ENCODE measurements around the gene PRELP. TPM values are rescaled to one million over a fixed set of nuclear protein-coding genes. Genes with fewer than 3 reads are reported as not detected.

Gene PRELP
- total and polyA plus RNA-seq, 2 donors (not counting 1 experiment from before 2014, with no cell fraction given) = not detected

DNA sequence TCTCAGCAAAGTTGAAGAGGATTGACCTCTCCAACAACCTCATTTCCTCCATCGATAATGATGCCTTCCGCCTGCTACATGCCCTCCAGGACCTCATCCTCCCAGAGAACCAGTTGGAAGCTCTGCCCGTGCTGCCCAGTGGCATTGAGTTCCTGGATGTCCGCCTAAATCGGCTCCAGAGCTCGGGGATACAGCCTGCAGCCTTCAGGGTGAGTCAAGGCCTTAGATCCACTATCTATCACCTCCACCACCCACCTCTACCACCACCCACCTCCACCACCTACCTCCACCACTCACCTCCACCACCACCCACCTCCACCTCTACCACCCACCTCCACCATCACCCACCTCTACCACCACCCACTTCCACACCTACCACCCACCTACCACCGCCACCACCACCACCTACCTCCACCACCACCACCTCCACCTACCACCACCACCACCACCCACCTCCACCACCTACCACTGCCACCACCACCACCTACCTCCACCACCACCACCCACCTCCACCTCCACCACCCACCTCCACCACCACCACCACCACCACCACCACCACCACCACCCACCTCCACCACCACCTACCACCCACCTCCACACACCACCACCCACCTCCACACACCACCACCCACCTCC, 24.2 kb downstream of the PRELP start:
- DNase-seq (no peak), ATAC-seq (ENCODE audit: low read depth) (no peak)
- Histone ChIP-seq H4K20me1 (ENCODE audit: control insufficient read depth, insufficient read depth, low read length, poor library complexity, severe bottlenecking) (no peaks in the 10 kb centered on the region), H3K4me3 (ENCODE audit: control extremely low read depth in 1 of 5, extremely low read depth in 1 of 5, insufficient read depth in 1 of 5, low read depth in 2 of 5, low read length in 4 of 5) (no peak overlapping the region), H3K27ac (ENCODE audit: low read length in 2 of 2) (no peak overlapping the region), H2AFZ (ENCODE audit: insufficient read depth, low read depth, low read length, poor library complexity, severe bottlenecking) (no peak overlapping the region), H3K9me3 (ENCODE audit: control extremely low read depth in 1 of 3, control insufficient read depth in 2 of 3, insufficient read depth in 1 of 3, low read length in 2 of 3) (no peaks in the 10 kb centered on the region), H3K27me3 (replicated peaks in 1 of 4; ENCODE audit: control extremely low read depth in 1 of 4, control insufficient read depth in 3 of 4, insufficient read depth in 4 of 4, low read length in 3 of 4) (peaks cover 0 to 7% (median 0%) of the 10 kb centered on the region in 4 experiments), H3K9ac (ENCODE audit: low read length) (no peak overlapping the region), H3K4me2 (replicated peaks; ENCODE audit: low read depth, low read length, poor library complexity, severe bottlenecking) (no peak overlapping the region), H3K4me1 (ENCODE audit: control insufficient read depth in 2 of 2, insufficient read depth in 2 of 2, low read length in 2 of 2) (no peaks in the 10 kb centered on the region), H3K36me3 (replicated peaks in 1 of 2; ENCODE audit: control extremely low read depth in 1 of 2, control insufficient read depth in 1 of 2, extremely low read depth in 1 of 2, insufficient read depth in 2 of 2, low read length in 1 of 2) (no peaks in the 10 kb centered on the region), H3K79me2 (ENCODE audit: control insufficient read depth, insufficient read depth, low read length) (no peaks in the 10 kb centered on the region)
- Mint-ChIP-seq H3K9me3 (ENCODE audit: insufficient read depth) (no peaks in the 10 kb centered on the region), H3K4me1 (peaks cover 2% of the 10 kb centered on the region), H3K27me3 (peaks cover 16% of the 10 kb centered on the region), H3K27ac (no peak overlapping the region), H3K4me3 (no peak overlapping the region)
- ChIA-PET POLR2A (no interaction called here), CTCF (interaction anchor here (1.0 kb wide), 1 partner anchor 202 kb away, joined by 4 read pairs; no protein-coding TSS in a partner anchor)
- 96% methylated on average over 6 of the region's 7 CpGs for WGBS (ENCODE audit: insufficient coverage)
- intact Hi-C loops (cut with micrococcal nuclease) = loop anchor here (5.0 to 10.0 kb wide), 2 partner anchors 628 to 865 kb away; no protein-coding TSS in a partner anchor
- TF ChIP-seq EZH2 (IDR thresholded peaks at IDR 0.05; ENCODE audit: borderline replicate concordance, insufficient read depth, low read depth, low read length, poor library complexity, severe bottlenecking) = no peak
- TF ChIP-seq CTCF (IDR thresholded peaks at IDR 0.05) = no peak

DNA sequence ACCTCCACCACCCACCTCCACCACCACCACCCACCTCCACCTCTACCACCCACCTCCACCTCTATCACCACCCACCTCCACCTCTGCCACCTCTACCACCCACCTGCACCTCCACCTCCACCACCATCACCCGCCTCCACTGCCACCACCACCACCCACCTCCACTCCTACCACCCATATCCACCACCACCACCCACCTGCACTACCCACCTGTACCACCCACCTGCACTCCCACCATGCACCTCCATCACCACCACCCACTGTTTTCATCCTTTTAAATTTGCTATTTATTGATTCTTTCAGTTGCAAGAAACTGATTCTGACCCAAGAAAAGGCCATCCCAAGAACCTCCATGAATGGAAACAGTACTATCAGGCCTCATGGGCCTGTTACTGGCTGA, 24.7 kb downstream of the PRELP start:
- intact Hi-C loops (cut with micrococcal nuclease) = loop anchor here (5.0 to 10.0 kb wide), 2 partner anchors 627 to 865 kb away; no protein-coding TSS in a partner anchor
- no peak overlapping the region for H3K4me3 Mint-ChIP-seq
- peaks cover 16% of the 10 kb centered on the region for H3K27me3 Mint-ChIP-seq
- H3K4me1 Mint-ChIP-seq = peaks cover 2% of the 10 kb centered on the region
- no peak overlapping the region for H3K4me3 ChIP-seq (ENCODE audit: control extremely low read depth in 1 of 5, extremely low read depth in 1 of 5, insufficient read depth in 1 of 5, low read depth in 2 of 5, low read length in 4 of 5)
- no peaks in the 10 kb centered on the region for H4K20me1 ChIP-seq (ENCODE audit: control insufficient read depth, insufficient read depth, low read length, poor library complexity, severe bottlenecking)
- H3K9me3 Mint-ChIP-seq (ENCODE audit: insufficient read depth) = no peaks in the 10 kb centered on the region
- H3K27ac Mint-ChIP-seq = no peak overlapping the region
- no peak overlapping the region for H3K4me2 ChIP-seq (replicated peaks; ENCODE audit: low read depth, low read length, poor library complexity, severe bottlenecking)
- ChIA-PET CTCF (no interaction called here), POLR2A (no interaction called here)
- no peaks in the 10 kb centered on the region for H3K36me3 ChIP-seq (replicated peaks in 1 of 2; ENCODE audit: control extremely low read depth in 1 of 2, control insufficient read depth in 1 of 2, extremely low read depth in 1 of 2, insufficient read depth in 2 of 2, low read length in 1 of 2)
- ATAC-seq (ENCODE audit: low read depth) = no peak
- H3K4me1 ChIP-seq (ENCODE audit: control insufficient read depth in 2 of 2, insufficient read depth in 2 of 2, low read length in 2 of 2) = no peaks in the 10 kb centered on the region
- WGBS (ENCODE audit: insufficient coverage) = 88% methylated on average over 1 of the region's 1 CpG
- H3K27ac ChIP-seq (ENCODE audit: low read length in 2 of 2) = no peak overlapping the region
- no peak for DNase-seq
- no peak overlapping the region for H2AFZ ChIP-seq (ENCODE audit: insufficient read depth, low read depth, low read length, poor library complexity, severe bottlenecking)
- H3K27me3 ChIP-seq (replicated peaks in 1 of 4; ENCODE audit: control extremely low read depth in 1 of 4, control insufficient read depth in 3 of 4, insufficient read depth in 4 of 4, low read length in 3 of 4) = peaks cover 0 to 7% (median 0%) of the 10 kb centered on the region in 4 experiments
- H3K9ac ChIP-seq (ENCODE audit: low read length) = no peak overlapping the region
- TF ChIP-seq EZH2 (IDR thresholded peaks at IDR 0.05; ENCODE audit: borderline replicate concordance, insufficient read depth, low read depth, low read length, poor library complexity, severe bottlenecking) = no peak
- no peak for TF ChIP-seq CTCF (IDR thresholded peaks at IDR 0.05)
- H3K79me2 ChIP-seq (ENCODE audit: control insufficient read depth, insufficient read depth, low read length) = no peaks in the 10 kb centered on the region
- H3K9me3 ChIP-seq (ENCODE audit: control extremely low read depth in 1 of 3, control insufficient read depth in 2 of 3, insufficient read depth in 1 of 3, low read length in 2 of 3) = no peaks in the 10 kb centered on the region

Data from B cell (primary cell).